ENCODE data around the gene FANCD2.

The FANCD2 gene

DNA sequence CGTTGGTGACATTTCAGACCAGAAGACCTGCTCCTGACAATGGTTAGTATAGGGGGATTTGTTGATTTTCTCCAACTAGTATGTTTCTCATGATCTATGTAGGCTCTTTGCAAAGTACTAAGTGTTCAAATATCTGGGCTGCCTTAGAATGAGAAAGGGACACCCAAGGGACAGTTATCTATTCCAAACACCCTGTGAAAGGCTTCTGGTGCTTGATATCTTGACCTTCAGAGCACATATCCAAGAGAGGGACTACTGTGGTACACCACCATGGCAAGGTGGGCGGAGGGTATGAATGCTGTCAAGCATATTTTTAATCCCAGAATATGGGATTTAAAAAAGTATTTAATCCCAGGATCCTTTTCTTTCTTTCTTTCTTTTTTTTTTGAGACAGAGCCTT, 80.7 kb downstream of the FANCD2 start:
- no peaks in the 10 kb centered on the region for H3K9me3 ChIP-seq (ENCODE audit: severe bottlenecking)
- ATAC-seq (ENCODE audit: low read depth) (no peak), DNase-seq (ENCODE audit: low spot score) (no peak)
- H3K27ac ChIP-seq (ENCODE audit: poor library complexity, severe bottlenecking), result no peak overlapping the region
- H3K4me1 ChIP-seq (ENCODE audit: insufficient read depth, poor library complexity, severe bottlenecking), result no peaks in the 10 kb centered on the region
- TF ChIP-seq, protein P1, sequence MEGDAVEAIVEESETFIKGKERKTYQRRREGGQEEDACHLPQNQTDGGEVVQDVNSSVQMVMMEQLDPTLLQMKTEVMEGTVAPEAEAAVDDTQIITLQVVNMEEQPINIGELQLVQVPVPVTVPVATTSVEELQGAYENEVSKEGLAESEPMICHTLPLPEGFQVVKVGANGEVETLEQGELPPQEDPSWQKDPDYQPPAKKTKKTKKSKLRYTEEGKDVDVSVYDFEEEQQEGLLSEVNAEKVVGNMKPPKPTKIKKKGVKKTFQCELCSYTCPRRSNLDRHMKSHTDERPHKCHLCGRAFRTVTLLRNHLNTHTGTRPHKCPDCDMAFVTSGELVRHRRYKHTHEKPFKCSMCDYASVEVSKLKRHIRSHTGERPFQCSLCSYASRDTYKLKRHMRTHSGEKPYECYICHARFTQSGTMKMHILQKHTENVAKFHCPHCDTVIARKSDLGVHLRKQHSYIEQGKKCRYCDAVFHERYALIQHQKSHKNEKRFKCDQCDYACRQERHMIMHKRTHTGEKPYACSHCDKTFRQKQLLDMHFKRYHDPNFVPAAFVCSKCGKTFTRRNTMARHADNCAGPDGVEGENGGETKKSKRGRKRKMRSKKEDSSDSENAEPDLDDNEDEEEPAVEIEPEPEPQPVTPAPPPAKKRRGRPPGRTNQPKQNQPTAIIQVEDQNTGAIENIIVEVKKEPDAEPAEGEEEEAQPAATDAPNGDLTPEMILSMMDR (IDR thresholded peaks at IDR 0.05; ENCODE audit: poor library complexity, severe bottlenecking), result no peak
- H3K27me3 ChIP-seq (ENCODE audit: insufficient read depth, poor library complexity, severe bottlenecking), result no peaks in the 10 kb centered on the region
- no peak overlapping the region for H3K4me3 ChIP-seq (ENCODE audit: severe bottlenecking)
- 0 out of 2 replicates have a peak, but pooled peaks cover under 1% of the 10 kb centered on the region for H3K36me3 ChIP-seq (ENCODE audit: low read depth)

DNA sequence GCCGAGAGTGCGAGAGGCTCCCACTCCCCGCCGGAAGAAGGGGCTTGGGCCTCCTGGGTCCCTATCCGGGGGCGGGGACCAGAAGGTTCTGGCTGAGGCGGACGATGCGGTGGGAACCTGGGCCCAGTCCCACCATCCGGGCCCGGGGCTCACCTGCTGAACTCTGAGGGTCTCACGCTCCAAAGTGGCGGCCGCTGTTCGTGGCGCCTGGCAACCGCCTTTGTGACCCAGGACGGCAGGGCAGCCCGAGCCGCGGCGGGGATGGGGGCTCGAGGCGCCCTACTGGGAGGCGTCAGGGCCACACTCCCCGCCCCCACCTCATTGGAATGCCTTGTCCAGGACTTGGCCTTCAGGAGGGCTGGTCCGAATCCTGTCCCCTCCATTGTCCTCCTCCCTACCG, 81.9 kb downstream of the FANCD2 start, which contains the start of gene FANCD2OS:
Gene FANCD2OS (minus strand): TSS at position 165 of the 400 bp plus-strand sequence. CDS start 3,481 bp downstream, outside the sequence.
- Histone ChIP-seq H3K27ac (ENCODE audit: poor library complexity, severe bottlenecking) (no peak within 1 kb of the TSS), H3K36me3 (ENCODE audit: low read depth) (no peaks in the 10 kb centered on the region), H3K4me1 (ENCODE audit: insufficient read depth, poor library complexity, severe bottlenecking) (no peaks in the 10 kb centered on the region), H3K27me3 (ENCODE audit: insufficient read depth, poor library complexity, severe bottlenecking) (no peaks in the 10 kb centered on the region), H3K4me3 (ENCODE audit: severe bottlenecking) (no peak within 1 kb of the TSS), H3K9me3 (ENCODE audit: severe bottlenecking) (no peaks in the 10 kb centered on the region)
- TF ChIP-seq, protein P1 (IDR thresholded peaks at IDR 0.05; ENCODE audit: poor library complexity, severe bottlenecking), result no peak
- no peak for DNase-seq (ENCODE audit: low spot score)
- no peak for ATAC-seq (ENCODE audit: low read depth)

DNA sequence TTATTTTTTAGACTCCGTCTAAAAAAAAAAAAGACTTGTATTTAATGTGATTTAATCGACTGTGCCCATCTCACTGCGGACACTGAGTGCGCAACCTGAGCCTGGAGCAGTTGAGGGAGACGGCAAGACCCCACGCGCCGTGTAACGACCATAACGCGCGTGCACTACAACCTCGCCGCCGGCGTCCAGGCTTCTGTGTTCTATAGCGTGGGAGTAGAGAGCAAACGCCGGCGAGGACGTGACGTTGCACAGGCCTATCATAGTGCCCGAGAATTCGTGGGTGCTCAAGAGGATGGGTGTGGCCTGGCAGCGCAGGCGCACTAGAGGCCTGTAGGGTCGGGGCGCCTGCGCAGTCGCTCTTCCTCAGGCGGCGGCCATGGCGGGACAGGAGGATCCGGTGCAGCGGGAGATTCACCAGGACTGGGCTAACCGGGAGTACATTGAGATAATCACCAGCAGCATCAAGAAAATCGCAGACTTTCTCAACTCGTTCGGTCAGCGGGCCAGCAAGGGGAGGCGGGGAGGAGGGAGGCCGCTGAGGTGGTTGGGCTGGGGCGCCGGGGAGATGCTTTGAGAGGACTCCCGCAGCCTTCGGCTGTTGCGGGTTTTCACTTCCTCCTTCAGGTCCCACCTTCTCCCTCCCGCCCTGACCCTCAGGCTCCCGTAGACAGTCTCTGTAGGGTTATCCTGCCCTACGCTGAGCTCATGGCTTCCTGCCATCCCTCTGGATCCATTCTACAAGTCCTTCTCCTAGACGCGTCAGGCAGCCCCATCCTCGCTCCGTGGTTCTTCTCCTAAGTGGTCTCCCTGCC, 89.3 kb downstream of the FANCD2 start, which contains the start of gene BRK1:
Gene BRK1 (plus strand): TSS at position 350 of the 812 bp plus-strand sequence. CDS start 27 bp downstream, at position 377.
- ATAC-seq (ENCODE audit: low read depth), result peak; percentile 96
- TF ChIP-seq, protein P1 (IDR thresholded peaks at IDR 0.05; ENCODE audit: poor library complexity, severe bottlenecking), result no peak

DNA sequence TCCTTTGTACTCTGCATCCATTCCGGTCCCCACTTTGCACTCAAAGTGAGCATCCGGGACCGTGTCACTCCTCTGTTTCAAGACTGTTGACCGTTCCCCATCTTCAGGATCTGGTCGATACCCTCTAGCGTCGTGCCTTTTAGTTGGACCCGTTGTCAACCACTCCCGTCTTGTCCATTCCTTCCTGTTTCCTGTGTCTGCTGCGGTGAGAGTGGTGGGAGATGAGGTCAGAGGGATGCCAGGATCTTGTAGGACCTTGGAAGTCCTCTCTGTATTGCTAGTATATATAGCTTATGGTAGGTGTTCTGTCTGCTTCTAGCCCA, 89.9 kb downstream of the FANCD2 start:
- TF ChIP-seq, protein P1 (IDR thresholded peaks at IDR 0.05; ENCODE audit: poor library complexity, severe bottlenecking), result no peak
- ATAC-seq (ENCODE audit: low read depth) (peak; percentile 40), DNase-seq (ENCODE audit: low spot score) (no peak)
- Histone ChIP-seq H3K27ac (ENCODE audit: poor library complexity, severe bottlenecking) (peak overlapping the region; percentile 36), H3K9me3 (ENCODE audit: severe bottlenecking) (no peaks in the 10 kb centered on the region), H3K36me3 (ENCODE audit: low read depth) (peaks cover 21% of the 10 kb centered on the region), H3K27me3 (ENCODE audit: insufficient read depth, poor library complexity, severe bottlenecking) (no peaks in the 10 kb centered on the region), H3K4me1 (ENCODE audit: insufficient read depth, poor library complexity, severe bottlenecking) (peaks cover 5% of the 10 kb centered on the region), H3K4me3 (ENCODE audit: severe bottlenecking) (peak overlapping the region; percentile 63)

More for the DNA sequence above, 89.3 kb downstream of the FANCD2 start, which contains the start of gene BRK1:
- Histone ChIP-seq H3K36me3 (ENCODE audit: low read depth) (peaks cover 15% of the 10 kb centered on the region), H3K9me3 (ENCODE audit: severe bottlenecking) (no peaks in the 10 kb centered on the region), H3K27ac (ENCODE audit: poor library complexity, severe bottlenecking) (peak within 1 kb of the TSS; percentile 36), H3K4me1 (ENCODE audit: insufficient read depth, poor library complexity, severe bottlenecking) (peaks cover 5% of the 10 kb centered on the region), H3K27me3 (ENCODE audit: insufficient read depth, poor library complexity, severe bottlenecking) (no peaks in the 10 kb centered on the region), H3K4me3 (ENCODE audit: severe bottlenecking) (peak within 1 kb of the TSS; percentile 63)
- peak; percentile 92 for DNase-seq (ENCODE audit: low spot score)

DNA sequence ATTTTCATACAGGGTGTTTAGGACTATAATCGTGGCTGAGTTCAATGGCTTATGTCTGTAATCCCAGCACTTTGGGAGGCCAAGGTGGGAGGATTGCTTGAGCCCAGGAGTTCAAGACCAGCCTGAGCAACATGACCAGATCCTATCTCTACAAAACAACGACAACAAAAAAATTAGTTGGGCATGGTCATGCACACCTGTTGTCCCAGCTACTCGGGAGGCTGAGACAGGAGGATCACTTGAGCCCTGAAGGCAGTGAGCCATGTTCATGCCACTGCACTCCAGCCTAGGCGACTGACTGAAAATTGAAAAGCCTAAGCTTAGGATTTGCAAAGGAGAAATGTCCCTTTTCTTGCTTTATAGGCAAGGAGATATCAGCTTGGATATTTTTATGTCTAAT, 90.7 kb downstream of the FANCD2 start:
- Histone ChIP-seq H3K36me3 (ENCODE audit: low read depth) (peaks cover 23% of the 10 kb centered on the region), H3K27me3 (ENCODE audit: insufficient read depth, poor library complexity, severe bottlenecking) (no peaks in the 10 kb centered on the region), H3K4me3 (ENCODE audit: severe bottlenecking) (no peak overlapping the region), H3K9me3 (ENCODE audit: severe bottlenecking) (no peaks in the 10 kb centered on the region), H3K4me1 (ENCODE audit: insufficient read depth, poor library complexity, severe bottlenecking) (peaks cover 5% of the 10 kb centered on the region), H3K27ac (ENCODE audit: poor library complexity, severe bottlenecking) (no peak overlapping the region)
- DNase-seq (ENCODE audit: low spot score) (no peak), ATAC-seq (ENCODE audit: low read depth) (no peak)
- TF ChIP-seq, protein P1 (IDR thresholded peaks at IDR 0.05; ENCODE audit: poor library complexity, severe bottlenecking), result no peak
